ENCODE measurements around the gene MED13L. TPM values are rescaled to one million over a fixed set of nuclear protein-coding genes. Genes with fewer than 3 reads are reported as not detected.

MED13L gene
- total RNA-seq, 4 donors from 2014 or later, result 126 to 194 (median 154) TPM

DNA sequence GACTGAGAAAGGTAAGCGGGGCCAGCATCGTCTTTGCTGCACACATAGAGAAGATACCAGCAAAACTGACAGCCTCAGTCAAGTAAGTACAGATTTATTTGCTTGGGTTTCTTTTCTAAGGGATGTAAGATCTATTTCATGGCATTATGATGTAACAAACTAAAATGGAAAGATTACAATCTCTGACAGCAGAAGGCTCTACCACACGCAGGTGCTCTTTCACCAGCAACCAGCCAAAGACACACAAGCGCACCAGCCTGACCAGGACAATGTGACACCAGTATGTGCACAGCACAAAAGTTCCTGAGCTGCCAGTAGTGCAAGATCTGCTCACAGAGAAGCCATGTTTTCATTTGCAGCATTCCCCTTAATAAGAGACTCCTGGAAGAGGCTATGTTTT lies 311.1 kb downstream of the MED13L start:
- peaks cover 0 to 90% (median 39%) of the 10 kb centered on the region in 4 donors for H3K36me3 ChIP-seq
- WGBS, 2 donors (ENCODE audit: low coverage in 1 of 2), result 96 to 100% methylated on average over 3 to 4 of the region's 4 CpGs

DNA sequence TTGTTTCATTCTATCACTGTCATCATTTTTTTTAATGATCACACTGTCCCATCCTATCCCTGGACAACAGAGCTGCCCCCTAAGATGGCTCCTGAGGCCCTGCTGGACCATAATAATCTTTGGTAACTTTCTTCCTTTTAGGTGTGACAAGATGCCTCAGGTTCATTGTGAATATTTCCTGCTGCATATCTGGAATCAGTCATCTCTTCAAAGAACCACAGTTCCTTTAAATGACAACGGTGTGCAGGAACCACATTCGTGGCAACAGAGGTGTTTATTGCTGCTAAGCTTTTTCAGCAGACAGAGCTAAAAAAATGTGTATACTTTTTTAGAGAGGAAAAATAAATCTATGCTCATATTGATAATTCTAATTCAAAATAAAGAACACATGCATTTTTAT lies 312.9 kb downstream of the MED13L start:
- peaks cover 0 to 88% (median 38%) of the 10 kb centered on the region in 4 donors for H3K36me3 ChIP-seq
- no peaks in the 10 kb centered on the region for H3K9me3 ChIP-seq
- DNase-seq, result no peak
- no peak overlapping the region for H3K27ac ChIP-seq
- in situ Hi-C loops (cut with MboI; ENCODE audit: low pct_ligation_motif_present in 1 of 4, low pct_unique_long_range_greater_than_20kb in 1 of 4, low sequenced_read_pairs in 3 of 4) (no loop called here), intact Hi-C loops (cut with DNase I; ENCODE audit: low total_unique reads) (no loop called here)
- 77 to 94% methylated on average over 2 of the region's 2 CpGs for WGBS, 2 donors (ENCODE audit: low coverage in 1 of 2)
- H3K4me1 ChIP-seq, result no peaks in the 10 kb centered on the region
- no peak for TF ChIP-seq POLR2AphosphoS5 (IDR thresholded peaks at IDR 0.05)
- no peak for TF ChIP-seq POLR2A (IDR thresholded peaks at IDR 0.05)
- TF ChIP-seq, protein P1, sequence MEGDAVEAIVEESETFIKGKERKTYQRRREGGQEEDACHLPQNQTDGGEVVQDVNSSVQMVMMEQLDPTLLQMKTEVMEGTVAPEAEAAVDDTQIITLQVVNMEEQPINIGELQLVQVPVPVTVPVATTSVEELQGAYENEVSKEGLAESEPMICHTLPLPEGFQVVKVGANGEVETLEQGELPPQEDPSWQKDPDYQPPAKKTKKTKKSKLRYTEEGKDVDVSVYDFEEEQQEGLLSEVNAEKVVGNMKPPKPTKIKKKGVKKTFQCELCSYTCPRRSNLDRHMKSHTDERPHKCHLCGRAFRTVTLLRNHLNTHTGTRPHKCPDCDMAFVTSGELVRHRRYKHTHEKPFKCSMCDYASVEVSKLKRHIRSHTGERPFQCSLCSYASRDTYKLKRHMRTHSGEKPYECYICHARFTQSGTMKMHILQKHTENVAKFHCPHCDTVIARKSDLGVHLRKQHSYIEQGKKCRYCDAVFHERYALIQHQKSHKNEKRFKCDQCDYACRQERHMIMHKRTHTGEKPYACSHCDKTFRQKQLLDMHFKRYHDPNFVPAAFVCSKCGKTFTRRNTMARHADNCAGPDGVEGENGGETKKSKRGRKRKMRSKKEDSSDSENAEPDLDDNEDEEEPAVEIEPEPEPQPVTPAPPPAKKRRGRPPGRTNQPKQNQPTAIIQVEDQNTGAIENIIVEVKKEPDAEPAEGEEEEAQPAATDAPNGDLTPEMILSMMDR (IDR thresholded peaks at IDR 0.05), result no peak
- no peak for TF ChIP-seq EP300 (IDR thresholded peaks at IDR 0.05; ENCODE audit: low read depth)
- no peaks in the 10 kb centered on the region for H3K27me3 ChIP-seq
- H3K4me3 ChIP-seq, result no peak overlapping the region

More for the DNA sequence above, 311.1 kb downstream of the MED13L start:
- Histone ChIP-seq H3K9me3 (no peaks in the 10 kb centered on the region), H3K4me1 (no peaks in the 10 kb centered on the region), H3K27me3 (no peaks in the 10 kb centered on the region), H3K27ac (no peak overlapping the region), H3K4me3 (no peak overlapping the region)
- in situ Hi-C loops (cut with MboI; ENCODE audit: low pct_ligation_motif_present in 1 of 4, low pct_unique_long_range_greater_than_20kb in 1 of 4, low sequenced_read_pairs in 3 of 4), result no loop called here
- no peak for DNase-seq
- TF ChIP-seq POLR2AphosphoS5 (IDR thresholded peaks at IDR 0.05) (no peak), POLR2A (IDR thresholded peaks at IDR 0.05) (no peak), EP300 (IDR thresholded peaks at IDR 0.05; ENCODE audit: low read depth) (no peak)
- TF ChIP-seq, protein P1 (IDR thresholded peaks at IDR 0.05), result no peak
- intact Hi-C loops (cut with DNase I; ENCODE audit: low total_unique reads), result no loop called here

DNA sequence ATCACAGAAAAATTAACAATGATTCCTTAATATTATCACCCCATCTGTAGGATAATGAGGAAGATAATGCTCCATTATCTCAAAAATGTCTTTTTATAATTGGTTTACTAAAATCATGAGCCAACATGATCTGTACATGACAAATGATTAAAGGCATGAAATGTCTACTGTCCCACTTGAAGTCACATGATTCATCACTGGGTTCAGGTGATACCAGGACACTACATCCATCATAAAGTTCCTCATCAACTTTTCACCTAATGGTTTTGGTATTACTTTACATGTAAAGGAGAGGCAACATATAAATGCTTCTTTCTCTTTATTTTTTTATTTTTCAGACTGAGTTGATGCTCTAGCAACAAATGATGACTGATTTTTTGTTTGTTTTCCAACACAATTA lies 313.3 kb downstream of the MED13L start:
- intact Hi-C loops (cut with DNase I; ENCODE audit: low total_unique reads), result no loop called here
- Histone ChIP-seq H3K27ac (no peak overlapping the region), H3K27me3 (no peaks in the 10 kb centered on the region), H3K4me3 (no peak overlapping the region), H3K9me3 (no peaks in the 10 kb centered on the region), H3K4me1 (no peaks in the 10 kb centered on the region), H3K36me3 (peaks cover 0 to 91% (median 36%) of the 10 kb centered on the region in 4 donors)
- no peak for TF ChIP-seq POLR2A (IDR thresholded peaks at IDR 0.05)
- no peak for TF ChIP-seq EP300 (IDR thresholded peaks at IDR 0.05; ENCODE audit: low read depth)
- TF ChIP-seq, protein P1 (IDR thresholded peaks at IDR 0.05), result no peak
- TF ChIP-seq POLR2AphosphoS5 (IDR thresholded peaks at IDR 0.05), result no peak
- DNase-seq, result no peak
- in situ Hi-C loops (cut with MboI; ENCODE audit: low pct_ligation_motif_present in 1 of 4, low pct_unique_long_range_greater_than_20kb in 1 of 4, low sequenced_read_pairs in 3 of 4), result no loop called here

DNA sequence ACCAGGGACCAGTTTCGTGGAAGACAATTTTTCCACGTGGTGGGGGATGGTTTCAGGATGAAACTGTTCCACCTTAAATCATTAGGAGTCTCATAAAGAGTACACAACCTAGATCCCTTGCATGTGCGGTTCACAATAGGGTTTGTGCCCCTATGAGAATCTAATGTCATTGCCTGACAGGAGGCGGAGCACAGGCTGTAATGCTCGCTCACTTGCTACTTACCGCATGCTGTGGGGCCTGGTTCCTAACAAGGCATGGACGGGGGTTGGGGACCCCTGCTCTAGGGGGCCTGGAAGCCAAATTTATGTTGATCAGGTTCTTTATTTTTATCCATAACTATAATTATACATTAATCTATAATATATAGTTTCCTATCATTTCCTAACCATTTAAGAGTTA lies 315.3 kb downstream of the MED13L start:
- in situ Hi-C loops (cut with MboI; ENCODE audit: low pct_ligation_motif_present in 1 of 4, low pct_unique_long_range_greater_than_20kb in 1 of 4, low sequenced_read_pairs in 3 of 4) (no loop called here), intact Hi-C loops (cut with DNase I; ENCODE audit: low total_unique reads) (no loop called here)
- no peak for DNase-seq
- peaks cover 0 to 78% (median 28%) of the 10 kb centered on the region in 4 donors for H3K36me3 ChIP-seq
- H3K9me3 ChIP-seq, result no peaks in the 10 kb centered on the region
- H3K27me3 ChIP-seq, result no peaks in the 10 kb centered on the region
- 89% methylated on average over 7 of the region's 7 CpGs; no CpG with 5 or more reads in 1 of the 2 donors for WGBS, 2 donors (ENCODE audit: low coverage in 1 of 2)
- TF ChIP-seq POLR2A (IDR thresholded peaks at IDR 0.05), result no peak
- TF ChIP-seq, protein P1 (IDR thresholded peaks at IDR 0.05), result no peak
- TF ChIP-seq POLR2AphosphoS5 (IDR thresholded peaks at IDR 0.05), result no peak
- no peak for TF ChIP-seq EP300 (IDR thresholded peaks at IDR 0.05; ENCODE audit: low read depth)
- H3K4me3 ChIP-seq, result no peak overlapping the region
- H3K27ac ChIP-seq, result no peak overlapping the region
- H3K4me1 ChIP-seq, result no peaks in the 10 kb centered on the region

Data from transverse colon (tissue), 4 donors.